Neural cell (in vitro differentiated cells): ENCODE data around the gene SMIM23.

Source experiments
- CTCF ChIP-seq: fragments of 450-650 bp; IDR thresholded peaks from 2 replicates; pipeline ENCODE4 v1.5.1; 2014; ENCODE audit warnings: antibody characterized with exemption, mild to moderate bottlenecking, moderate library complexity; ENCODE audit not compliant: poor library complexity, severe bottlenecking
- POLR2AphosphoS5 ChIP-seq: IDR thresholded peaks from 2 replicates; pipeline ENCODE4 v1.6.1; 2012

DNA sequence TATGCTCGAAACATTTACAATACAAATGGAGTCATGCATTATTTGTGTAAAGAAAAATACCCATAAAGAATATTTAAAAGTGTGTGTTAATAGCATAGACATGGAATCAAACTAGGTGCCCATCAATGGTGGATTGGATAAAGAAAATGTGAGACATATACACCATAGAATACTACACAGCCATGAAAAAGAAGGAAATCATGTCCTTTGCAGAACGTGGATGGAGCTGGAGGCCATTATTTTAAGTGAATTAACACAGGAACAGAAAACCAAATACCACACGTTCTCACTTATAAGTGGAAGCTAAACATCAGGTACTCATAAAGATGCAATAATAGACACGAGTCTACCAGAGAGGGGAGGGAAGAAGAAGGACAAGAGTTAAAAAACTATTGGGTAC is 22.8 kb downstream of the SMIM23 start:
- TF ChIP-seq POLR2AphosphoS5, result no peak
- no peak for TF ChIP-seq CTCF
